Tibial nerve (tissue), 4 donors: Measurements from ENCODE around the gene TUFM. TPM values are rescaled to one million over a fixed set of nuclear protein-coding genes. Genes with fewer than 3 reads are reported as not detected.
"Not testable (repeated sequence)": the region's sequence is repeated elsewhere in the genome, so short reads cannot be mapped to it uniquely, and the experiment has no call there.

ENCODE experiments used
- DNase-seq, 2 donors: peaks; one replicate each; pipeline ENCODE4 v3.0.0-alpha.2; 2019; ENCODE audit warnings: low spot score in 2 of 2
- H3K27ac ChIP-seq, 4 donors: fragments of 200-600 bp; sonication (generic) in 3 of 4; one replicate each; pipeline ENCODE4 v1.5.1; 2017 to 2019; ENCODE audit warnings: mild to moderate bottlenecking in 1 of 4
- H3K27me3 ChIP-seq, 2 donors: fragments of 200-600 bp; sonication (generic) in 1 of 2; one replicate each; pipeline versions ENCODE4 v1.5.1 to v1.6.0; 2017 to 2019
- H3K36me3 ChIP-seq, 3 donors: fragments of 200-600 bp; sonication (generic); one replicate each; pipeline ENCODE4 v1.5.1; 2018 to 2019
- H3K4me1 ChIP-seq, 4 donors: fragments of 200-600 bp; sonication (generic) in 3 of 4; one replicate each; pipeline ENCODE4 v1.5.1; 2017 to 2019
- H3K4me3 ChIP-seq, 4 donors: fragments of 200-600 bp; sonication (generic) in 3 of 4; one replicate each; pipeline ENCODE4 v1.5.1; 2017 to 2019; ENCODE audit warnings: mild to moderate bottlenecking in 1 of 4, moderate library complexity in 1 of 4
- H3K9me3 ChIP-seq, 4 donors: fragments of 200-600 bp; sonication (generic) in 3 of 4; one replicate each; pipeline ENCODE4 v1.5.1; 2017 to 2019
- EP300 ChIP-seq, 2 donors: sonication (generic); formaldehyde crosslinking; IDR thresholded peaks; one replicate each; pipeline ENCODE4 v1.6.1; 2017; ENCODE audit warnings: antibody characterized with exemption in 2 of 2, mild to moderate bottlenecking in 1 of 2
- POLR2A ChIP-seq, 2 donors: fragments of 450-650 bp; IDR thresholded peaks; one replicate each; pipeline ENCODE4 v1.6.1; 2017; ENCODE audit warnings: antibody characterized with exemption in 2 of 2, mild to moderate bottlenecking in 2 of 2, moderate library complexity in 2 of 2
- WGBS, 2 donors: methylation state at CpG; one replicate each; pipeline ENCODE4 v1.1.5; 2018; 5-methylcytosine and 5-hydroxymethylcytosine counted together
- total RNA-seq, 4 donors: library from RNA; depleted of rRNA; stranded (reverse); fragments of >200 nt; gene quantifications; one replicate each; pipeline ENCODE4 v1.1.0, GENCODE V29; 2016
- TF ChIP-seq, protein P1 (sequence below), 5 experiments: fragments of 200-600 bp in 3 of 5; fragments of 450-650 bp in 2 of 5; sonication (generic) in 3 of 5; IDR thresholded peaks; one replicate each; pipeline ENCODE4 v1.5.1; 2016 to 2019; ENCODE audit warnings: antibody characterized with exemption in 5 of 5, mild to moderate bottlenecking in 3 of 5, moderate library complexity in 2 of 5

TUFM gene
- total RNA-seq: 100 to 1,000 TPM in 3 of 4 donors, 10 to 100 TPM in 1; 88.1 to 136 (median 116) TPM

DNA sequence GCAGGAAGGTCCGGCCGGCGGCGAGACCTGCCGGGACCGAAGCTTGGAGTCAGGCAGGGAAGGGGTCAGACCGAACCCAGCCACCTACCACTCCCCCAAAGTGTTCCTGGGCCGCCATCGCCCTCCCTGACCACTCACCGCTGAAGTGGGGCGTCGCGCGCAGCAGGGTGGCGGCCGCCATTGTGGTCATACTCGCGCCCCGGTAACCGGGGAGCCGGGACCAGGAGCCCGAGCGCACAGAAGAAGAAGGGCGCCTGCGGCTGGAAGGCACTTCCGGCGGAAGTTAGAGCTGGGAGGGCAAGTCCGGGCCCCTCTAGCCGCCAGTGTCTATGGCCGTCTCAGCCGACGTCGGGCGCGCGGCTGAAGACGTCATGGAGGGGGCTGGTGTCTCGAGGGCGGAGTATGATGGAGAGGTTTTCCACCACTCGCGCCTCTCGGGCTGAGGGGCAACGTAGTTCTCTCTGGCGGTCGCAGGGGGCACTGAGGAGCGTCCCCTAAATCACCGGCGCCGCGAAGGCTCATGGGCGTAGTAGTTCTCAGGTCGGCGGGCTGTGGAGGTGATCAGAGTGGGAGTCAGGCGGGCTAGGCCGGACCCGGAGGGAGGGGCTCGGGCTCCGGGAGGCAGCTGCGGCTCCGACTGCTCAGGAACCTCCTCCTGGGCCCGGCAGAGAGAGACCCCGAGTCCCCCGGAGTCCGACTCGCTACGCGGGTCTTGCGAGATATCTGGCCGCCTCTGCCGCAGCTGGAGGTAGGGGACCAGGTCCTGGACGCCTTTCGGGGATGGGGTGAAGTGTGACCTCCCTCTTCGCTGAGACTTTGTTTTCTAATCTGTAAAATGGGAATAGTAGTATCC lies at the start of gene TUFM:
Gene TUFM, minus strand, starts transcription at position 269 of the 853 bp plus-strand sequence. Its CDS starts 79 bp downstream, at position 190.
- peak within 1 kb of the TSS; percentile 64 to 99 (median 88) for H3K4me3 ChIP-seq
- DNase-seq: peak; percentile 93 to 95
- 1% methylated on average over 46 to 72 of the region's 73 CpGs for WGBS, 2 donors
- no peaks in the 10 kb centered on the region for H3K9me3 ChIP-seq
- peaks cover 0 to 32% (median 18%) of the 10 kb centered on the region in 4 donors for H3K4me1 ChIP-seq
- H3K27ac ChIP-seq: peak within 1 kb of the TSS; percentile 77 to 95 (median 89)
- H3K36me3 ChIP-seq: peaks cover 3 to 37% (median 24%) of the 10 kb centered on the region in 3 donors
- H3K27me3 ChIP-seq: no peaks in the 10 kb centered on the region
- TF ChIP-seq, protein P1, sequence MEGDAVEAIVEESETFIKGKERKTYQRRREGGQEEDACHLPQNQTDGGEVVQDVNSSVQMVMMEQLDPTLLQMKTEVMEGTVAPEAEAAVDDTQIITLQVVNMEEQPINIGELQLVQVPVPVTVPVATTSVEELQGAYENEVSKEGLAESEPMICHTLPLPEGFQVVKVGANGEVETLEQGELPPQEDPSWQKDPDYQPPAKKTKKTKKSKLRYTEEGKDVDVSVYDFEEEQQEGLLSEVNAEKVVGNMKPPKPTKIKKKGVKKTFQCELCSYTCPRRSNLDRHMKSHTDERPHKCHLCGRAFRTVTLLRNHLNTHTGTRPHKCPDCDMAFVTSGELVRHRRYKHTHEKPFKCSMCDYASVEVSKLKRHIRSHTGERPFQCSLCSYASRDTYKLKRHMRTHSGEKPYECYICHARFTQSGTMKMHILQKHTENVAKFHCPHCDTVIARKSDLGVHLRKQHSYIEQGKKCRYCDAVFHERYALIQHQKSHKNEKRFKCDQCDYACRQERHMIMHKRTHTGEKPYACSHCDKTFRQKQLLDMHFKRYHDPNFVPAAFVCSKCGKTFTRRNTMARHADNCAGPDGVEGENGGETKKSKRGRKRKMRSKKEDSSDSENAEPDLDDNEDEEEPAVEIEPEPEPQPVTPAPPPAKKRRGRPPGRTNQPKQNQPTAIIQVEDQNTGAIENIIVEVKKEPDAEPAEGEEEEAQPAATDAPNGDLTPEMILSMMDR (IDR thresholded peaks at IDR 0.05): peak; percentile 68 to 89 (median 85)
- TF ChIP-seq EP300 (IDR thresholded peaks at IDR 0.05): peak; percentile 93 to 99
- peak in 1 of 2 donors; percentile 59 for TF ChIP-seq POLR2A (IDR thresholded peaks at IDR 0.05)

DNA sequence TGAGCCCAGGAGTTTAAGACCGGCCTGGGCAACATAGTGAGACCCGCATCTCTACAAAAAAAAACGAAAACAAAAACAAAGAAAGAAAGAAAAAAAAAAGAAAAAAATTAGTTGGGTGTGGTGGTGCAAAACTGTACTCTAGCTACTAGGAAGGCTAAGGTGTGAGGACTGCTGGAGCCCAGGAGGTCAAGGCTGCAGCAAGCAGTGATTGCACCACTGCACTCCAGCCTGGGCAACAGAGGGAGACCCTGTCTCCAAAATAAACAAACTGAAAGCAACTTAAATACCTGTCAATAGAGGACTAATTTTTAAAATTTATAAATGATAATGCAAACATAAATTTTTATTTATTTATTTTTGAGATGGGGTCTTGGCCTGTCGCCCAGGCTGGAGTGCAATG lies 49.5 kb upstream of the TUFM start:
- DNase-seq: no peak
- Histone ChIP-seq H3K4me3 (no peak overlapping the region), H3K27me3 (no peaks in the 10 kb centered on the region), H3K9me3 (no peaks in the 10 kb centered on the region), H3K27ac (no peak overlapping the region), H3K4me1 (no peaks in the 10 kb centered on the region), H3K36me3 (peaks cover 0 to 10% (median 0%) of the 10 kb centered on the region in 3 donors)
- 88 to 89% methylated on average over 4 of the region's 4 CpGs for WGBS, 2 donors
- no peak for TF ChIP-seq POLR2A (IDR thresholded peaks at IDR 0.05)
- no peak for TF ChIP-seq EP300 (IDR thresholded peaks at IDR 0.05)
- TF ChIP-seq, protein P1 (IDR thresholded peaks at IDR 0.05): no peak

DNA sequence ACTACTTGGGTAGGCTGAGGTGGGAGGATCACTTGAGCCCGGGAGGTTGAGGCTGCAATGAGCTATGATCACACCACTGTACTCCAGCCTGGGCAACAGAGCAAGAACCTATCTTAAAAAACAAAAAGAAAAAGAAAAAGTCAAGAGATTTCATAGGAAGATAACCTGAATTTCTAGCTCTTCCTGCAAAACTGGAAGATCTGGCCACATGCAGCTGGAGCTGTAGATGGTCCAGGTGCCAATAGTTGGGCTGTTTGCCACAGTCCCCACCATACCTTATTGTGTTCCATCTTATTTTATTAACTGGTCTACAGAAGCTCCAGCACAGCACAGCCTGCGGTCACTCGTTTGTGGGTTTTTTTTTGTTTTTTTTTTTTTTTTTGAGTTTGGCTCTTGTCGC lies 47.1 kb upstream of the TUFM start:
- Histone ChIP-seq H3K27ac (no peak overlapping the region), H3K27me3 (no peaks in the 10 kb centered on the region), H3K9me3 (no peaks in the 10 kb centered on the region), H3K4me1 (no peaks in the 10 kb centered on the region), H3K36me3 (peaks cover 0 to 5% (median 0%) of the 10 kb centered on the region in 3 donors), H3K4me3 (no peak overlapping the region)
- WGBS, 2 donors: 92% methylated on average over 4 of the region's 4 CpGs
- DNase-seq: no peak
- TF ChIP-seq POLR2A (IDR thresholded peaks at IDR 0.05) (no peak), EP300 (IDR thresholded peaks at IDR 0.05) (no peak)
- TF ChIP-seq, protein P1 (IDR thresholded peaks at IDR 0.05): no peak

DNA sequence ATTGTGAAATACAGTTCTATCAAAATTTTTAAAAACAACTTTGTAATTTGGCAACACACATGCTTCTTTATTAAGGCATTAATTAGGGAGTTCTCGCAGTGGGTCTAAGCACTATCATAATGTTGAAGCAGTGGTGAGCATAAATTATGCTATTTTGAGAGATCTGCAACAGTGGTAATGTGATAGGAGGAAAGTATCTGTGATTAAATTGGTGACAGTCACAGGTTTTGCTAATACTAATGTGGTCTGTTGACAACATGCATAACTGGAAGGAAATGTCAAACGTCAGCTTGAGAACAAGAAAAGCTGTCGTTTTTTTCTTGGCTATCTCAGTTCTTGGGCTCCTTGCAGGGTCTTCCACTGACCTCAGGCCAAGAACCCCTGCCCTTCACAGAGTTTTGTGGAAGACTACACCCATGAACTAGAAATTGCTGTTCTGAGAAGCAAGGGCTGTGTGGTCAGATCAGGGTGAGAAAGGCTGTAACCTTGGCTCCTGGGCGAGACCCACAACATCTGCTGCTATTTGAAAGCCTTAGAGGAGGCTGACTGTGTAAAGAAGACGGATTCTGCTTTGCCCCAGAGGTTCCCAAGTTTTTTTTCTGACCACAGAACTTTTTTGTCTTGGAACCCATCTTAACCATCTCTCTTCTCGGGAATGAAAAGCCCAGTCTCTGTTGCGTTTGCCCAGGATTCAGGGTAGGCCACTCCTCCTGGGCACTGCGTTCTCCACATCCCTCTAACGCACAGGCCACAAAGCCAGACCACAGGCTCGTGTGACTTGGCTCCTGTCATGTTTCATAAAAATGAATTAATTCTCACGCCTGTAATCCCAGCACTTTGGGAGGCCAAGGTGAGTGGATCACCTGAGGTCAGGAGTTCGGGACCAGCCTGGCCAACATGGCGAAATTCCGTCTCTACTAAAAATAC lies 46.1 kb upstream of the TUFM start:
- Histone ChIP-seq H3K4me1 (no peaks in the 10 kb centered on the region), H3K27me3 (no peaks in the 10 kb centered on the region), H3K4me3 (no peak overlapping the region), H3K27ac (no peak overlapping the region), H3K9me3 (no peaks in the 10 kb centered on the region), H3K36me3 (no peaks in the 10 kb centered on the region)
- no peak for DNase-seq
- no peak for TF ChIP-seq POLR2A (IDR thresholded peaks at IDR 0.05)
- TF ChIP-seq EP300 (IDR thresholded peaks at IDR 0.05): no peak
- TF ChIP-seq, protein P1 (IDR thresholded peaks at IDR 0.05): no peak
- WGBS, 2 donors: 56 to 63% methylated on average over 14 of the region's 14 CpGs

DNA sequence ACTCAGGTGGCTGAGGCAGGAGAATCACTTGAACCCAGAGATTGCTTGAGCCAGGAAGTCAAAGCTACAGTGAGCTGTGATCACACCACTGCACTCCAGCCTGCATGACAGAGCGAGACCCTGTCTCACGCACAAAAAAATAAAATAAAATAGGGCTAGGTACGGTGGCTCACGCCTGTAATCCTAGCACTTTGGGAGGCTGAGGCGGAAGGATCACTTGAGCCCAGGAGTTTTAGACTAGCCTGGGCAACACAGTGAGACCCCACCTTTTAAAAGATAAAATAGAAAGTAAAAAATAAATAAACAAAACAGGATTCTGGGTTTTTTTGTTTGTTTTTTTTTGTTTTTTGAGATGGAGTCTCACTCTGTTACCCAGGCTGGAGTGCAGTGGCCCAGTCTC lies 44.2 kb upstream of the TUFM start:
- H3K36me3 ChIP-seq, H3K27me3 ChIP-seq, H3K27ac ChIP-seq, H3K9me3 ChIP-seq, H3K4me1 ChIP-seq, DNase-seq, H3K4me3 ChIP-seq: not testable (repeated sequence)
- WGBS, 2 donors: 97% methylated on average over 5 of the region's 5 CpGs
